Measurements from ENCODE around the gene ITPRIPL1. TPM values are rescaled to one million over a fixed set of nuclear protein-coding genes. Genes with fewer than 3 reads are reported as not detected.
A peak's percentile ranks its signal among the peaks of the same experiment; 100 is the strongest.

Gene ITPRIPL1
- total and polyA plus RNA-seq, 2 of the 8 experiments (the other 6 are each of a cell fraction or from before 2014, with no cell fraction given) = 10.6 to 16.1 TPM

DNA sequence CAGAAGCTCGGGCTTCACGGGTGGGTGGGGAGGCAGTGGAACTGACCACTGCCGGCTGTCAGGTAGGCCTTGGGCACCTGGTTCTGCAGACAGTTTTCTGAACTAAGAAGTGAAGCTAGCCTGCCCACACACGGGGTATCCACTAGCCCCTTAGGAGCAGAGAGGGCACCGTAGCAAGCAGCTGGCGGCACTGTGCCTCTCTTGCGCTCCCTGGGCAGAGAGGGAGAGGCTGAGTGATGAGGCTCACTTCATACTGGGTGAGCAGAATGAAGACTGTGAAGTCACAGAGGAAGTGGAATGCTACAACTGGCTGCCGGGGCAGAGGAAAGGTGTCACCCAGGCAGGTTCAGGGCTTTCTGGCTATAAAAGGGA is 753 bp downstream of the ITPRIPL1 start:
- no peak overlapping the region for H2BK5ac ChIP-seq (ENCODE audit: low read depth, low read length)
- H3K27me3 ChIP-seq (replicated peaks in 1 of 4; ENCODE audit: control insufficient read depth in 3 of 4, extremely low read depth in 1 of 4, insufficient read depth in 3 of 4, low read length in 3 of 4) = peaks cover under 1 to 32% (median 22%) of the 10 kb centered on the region in 4 experiments
- no peak overlapping the region for H4K91ac ChIP-seq (replicated peaks; ENCODE audit: insufficient read length, low read length)
- H3K56ac ChIP-seq (replicated peaks; ENCODE audit: insufficient read length, low read depth, low read length) = no peak overlapping the region
- ChIA-PET CTCF (ENCODE audit: partially characterized antibody) (interaction anchor here (0.7 to 1.5 kb wide), 4 partner anchors 19 to 214 kb away, joined by 3 to 4 read pairs (median 3); no protein-coding TSS in a partner anchor), POLR2A (ENCODE audit: partially characterized antibody) (interaction anchor here (1.1 to 3.1 kb wide), 3 partner anchors 10 to 124 kb away, joined by 4 to 26 read pairs (median 4); partner anchors contain the start of gene NCAPH)
- H3K36me3 ChIP-seq (ENCODE audit: control insufficient read depth in 2 of 4, insufficient read depth in 4 of 4, low read length in 3 of 4) = peaks cover 0 to 4% (median 2%) of the 10 kb centered on the region in 4 experiments; a peak in 3 of 8 replicates
- H3K4ac ChIP-seq (replicated peaks; ENCODE audit: insufficient read length, low read depth, low read length) = no peak overlapping the region
- H3K18ac ChIP-seq (ENCODE audit: extremely low read depth, low read length) = 0 out of 2 replicates have a peak overlapping the region, but pooled peaks have one; percentile 51
- no peaks in the 10 kb centered on the region for H3K79me2 ChIP-seq (ENCODE audit: control insufficient read depth in 1 of 2, insufficient read depth in 2 of 2, low read length in 2 of 2)
- no peak overlapping the region for H3K23ac ChIP-seq (ENCODE audit: insufficient read length)
- H2BK15ac ChIP-seq (ENCODE audit: low read length) = no peak overlapping the region
- H3K79me1 ChIP-seq (ENCODE audit: low read depth, low read length) = peaks cover 2% of the 10 kb centered on the region; the same call in 1 of the 2 replicates
- DNase-seq (ENCODE audit: low read depth in 1 of 2, low spot score in 2 of 2) (no peak), FAIRE-seq (no peak)
- H3K4me3 ChIP-seq (ENCODE audit: extremely low read depth in 1 of 4, insufficient read depth in 2 of 4, low read depth in 3 of 4, low read length in 4 of 4) = peak overlapping the region; percentile 40 to 64 (median 62)
- H4K20me1 ChIP-seq (replicated peaks in 1 of 2; ENCODE audit: control insufficient read depth in 1 of 2, insufficient read depth in 2 of 2, low read length in 2 of 2) = no peaks in the 10 kb centered on the region
- H3K4me1 ChIP-seq (replicated peaks in 1 of 4; ENCODE audit: control insufficient read depth in 3 of 4, insufficient read depth in 4 of 4, low read length in 3 of 4) = peaks cover under 1 to 9% (median 3%) of the 10 kb centered on the region in 4 experiments
- peak overlapping the region in 1 of 4 experiments; percentile 26; a peak in 1 of 7 replicates for H3K9ac ChIP-seq (replicated peaks in 1 of 4; ENCODE audit: extremely low read depth in 1 of 4, low read depth in 3 of 4, low read length in 3 of 4)
- 0 out of 2 replicates have a peak overlapping the region, but pooled peaks have one; percentile 27 for H2BK12ac ChIP-seq (ENCODE audit: low read depth, low read length)
- TF ChIP-seq RNF2 (IDR thresholded peaks at IDR 0.05; ENCODE audit: borderline replicate concordance, low read depth, low read length, missing control alignments, poor library complexity, severe bottlenecking) = no peak
- TF ChIP-seq KDM1A (IDR thresholded peaks at IDR 0.05; ENCODE audit: borderline replicate concordance, low read length) = no peak
- TF ChIP-seq PHF8 (conservative IDR thresholded peaks at IDR 0.05; ENCODE audit: low read depth, low read length) = no peak
- no peak for TF ChIP-seq RBBP5 (IDR thresholded peaks at IDR 0.05; ENCODE audit: borderline replicate concordance, low read depth, low read length)
- TF ChIP-seq CBX8 (IDR thresholded peaks at IDR 0.05; ENCODE audit: borderline replicate concordance, low read depth, low read length) = no peak
- TF ChIP-seq SIN3A (conservative IDR thresholded peaks at IDR 0.05 in 1 of 2, IDR thresholded peaks at IDR 0.05 in 1 of 2; ENCODE audit: low read depth in 1 of 2, low read length in 2 of 2) = no peak
- no peak for TF ChIP-seq MAFK (IDR thresholded peaks at IDR 0.05; ENCODE audit: low read depth, low read length)
- TF ChIP-seq SIX5 (IDR thresholded peaks at IDR 0.05; ENCODE audit: low read depth, low read length) = no peak
- no peak for TF ChIP-seq TCF12 (IDR thresholded peaks at IDR 0.05; ENCODE audit: low read depth, low read length)
- no peak for TF ChIP-seq POU5F1 (IDR thresholded peaks at IDR 0.05; ENCODE audit: low read depth, low read length)
- no peak for TF ChIP-seq RFX5 (IDR thresholded peaks at IDR 0.05; ENCODE audit: borderline replicate concordance, low read depth, low read length)
- no peak for TF ChIP-seq GABPA (IDR thresholded peaks at IDR 0.05; ENCODE audit: borderline replicate concordance, insufficient read depth, low read length)
- no peak overlapping the region for H4K8ac ChIP-seq (ENCODE audit: extremely low read depth, insufficient read depth, low read length)
- 37% methylated on average over 7 of the region's 8 CpGs; no CpG with 5 or more reads in 1 of the 2 experiments for WGBS, 2 experiments (ENCODE audit: extremely low coverage in 1 of 2, insufficient coverage in 1 of 2, insufficient read length in 1 of 2, insufficient replicate concordance in 2 of 2, low coverage in 1 of 2, low lambda C conversion rate in 2 of 2, missing lambda C conversion rate in 1 of 2)
- no peak overlapping the region for H3K27ac ChIP-seq (ENCODE audit: low read depth, low read length)
- no peak overlapping the region for H2BK20ac ChIP-seq (ENCODE audit: low read length)
- no peaks in the 10 kb centered on the region for H3K9me3 ChIP-seq (ENCODE audit: insufficient read depth in 2 of 2, low read depth in 1 of 2, low read length in 1 of 2)
- peak overlapping the region; percentile 16 for H2AFZ ChIP-seq (ENCODE audit: low read length)
- H3K14ac ChIP-seq (ENCODE audit: insufficient read length) = no peak overlapping the region
- H2AK5ac ChIP-seq (ENCODE audit: low read depth, low read length) = no peak overlapping the region
- no peak overlapping the region for H4K5ac ChIP-seq (ENCODE audit: insufficient read length, low read depth, low read length)
- H3K4me2 ChIP-seq (ENCODE audit: insufficient read depth in 1 of 2, low read depth in 2 of 2, low read length in 2 of 2) = peak overlapping the region; percentile 81 to 82
- H2BK120ac ChIP-seq (replicated peaks; ENCODE audit: low read depth, low read length) = no peak overlapping the region
- peaks cover 19% of the 10 kb centered on the region; the same call in 1 of the 2 replicates for H3K23me2 ChIP-seq (ENCODE audit: low read depth, low read length)

All from H1 (cell line).